ENCODE data around the gene SASS6. TPM values are rescaled to one million over a fixed set of nuclear protein-coding genes. Genes with fewer than 3 reads are reported as not detected.

The SASS6 gene
- total and polyA plus RNA-seq, 9 of the 15 experiments (the other 6 are each of a cell fraction or from before 2014, with no cell fraction given): 11.6 to 34.1 (median 18.0) TPM

DNA sequence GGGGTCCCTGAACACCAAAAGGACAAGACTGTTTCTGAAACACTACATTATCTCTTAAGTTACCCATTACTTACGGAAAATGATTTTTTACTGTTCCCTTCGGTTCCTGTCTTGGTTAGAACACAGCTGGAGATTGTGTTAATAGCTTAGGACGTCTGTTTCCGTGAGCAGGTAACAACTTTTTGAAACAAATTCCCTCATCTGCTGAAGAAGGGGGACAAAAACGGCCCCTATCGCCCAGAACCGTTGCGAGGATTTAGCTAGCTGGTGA lies 95.1 kb downstream of the SASS6 start:
- intact Hi-C loops (cut with micrococcal nuclease) (loop anchor here (5.0 kb wide), 1 partner anchor 305 kb away; no protein-coding TSS in a partner anchor), in situ Hi-C loops (cut with MboI) (loop anchor here (5.0 kb wide), 1 partner anchor 225 kb away; no protein-coding TSS in a partner anchor)
- Histone ChIP-seq H2AFZ (ENCODE audit: low read depth, low read length) (peak overlapping the region; percentile 88), H4K20me1 (replicated peaks; ENCODE audit: control insufficient read depth, insufficient read depth, low read length) (0 out of 2 replicates have a peak, but pooled peaks cover under 1% of the 10 kb centered on the region), H3K9me3 (replicated peaks; ENCODE audit: control insufficient read depth, insufficient read depth, low read depth, low read length) (0 out of 2 replicates have a peak, but pooled peaks cover 4% of the 10 kb centered on the region), H3K4me2 (ENCODE audit: insufficient read depth, low read length) (peak overlapping the region; percentile 95), H3K27me3 (ENCODE audit: control insufficient read depth in 2 of 2, insufficient read depth in 2 of 2, low read length in 2 of 2) (no peaks in the 10 kb centered on the region), H3K9me1 (ENCODE audit: control insufficient read depth, insufficient read depth, low read length) (no peaks in the 10 kb centered on the region), H3K27ac (ENCODE audit: extremely low read depth, low read depth, low read length) (peak overlapping the region; percentile 98), H3K36me3 (ENCODE audit: control insufficient read depth, insufficient read depth, low read length) (peaks cover 18% of the 10 kb centered on the region), H3K4me3 (peak overlapping the region; percentile 80), H3K4me1 (replicated peaks in 1 of 2; ENCODE audit: control insufficient read depth in 2 of 2, insufficient read depth in 2 of 2, low read length in 2 of 2) (peaks cover 4 to 11% of the 10 kb centered on the region in 2 experiments; a peak in 4 of 5 replicates), H3K9ac (ENCODE audit: insufficient read depth in 1 of 2, low read depth in 2 of 2, low read length in 2 of 2) (peak overlapping the region; percentile 94 to 99), H3K79me2 (ENCODE audit: control insufficient read depth, insufficient read depth, low read length) (peaks cover 79% of the 10 kb centered on the region)
- BruUV-seq (replicated peaks): no TSS peak
- no peak for DNase-seq (ENCODE audit: extremely low read depth in 1 of 4, low spot score in 3 of 4)
- CTCF ChIA-PET (ENCODE audit: low intra/inter-chr PET ratio): no interaction called here
- no peak for ATAC-seq
- whole genome bisulfite sequencing (ENCODE audit: insufficient coverage, low coverage, missing lambda C conversion rate): 0% methylated on average over 8 of the region's 8 CpGs
- POLR2A ChIA-PET: interaction anchor here (0.6 to 1.4 kb wide), 11 partner anchors 7 to 380 kb away, joined by 3 to 6 read pairs (median 3); partner anchors contain the start of genes DBT and SLC35A3
- FAIRE-seq: peak; percentile 57
- TF ChIP-seq, protein P1, sequence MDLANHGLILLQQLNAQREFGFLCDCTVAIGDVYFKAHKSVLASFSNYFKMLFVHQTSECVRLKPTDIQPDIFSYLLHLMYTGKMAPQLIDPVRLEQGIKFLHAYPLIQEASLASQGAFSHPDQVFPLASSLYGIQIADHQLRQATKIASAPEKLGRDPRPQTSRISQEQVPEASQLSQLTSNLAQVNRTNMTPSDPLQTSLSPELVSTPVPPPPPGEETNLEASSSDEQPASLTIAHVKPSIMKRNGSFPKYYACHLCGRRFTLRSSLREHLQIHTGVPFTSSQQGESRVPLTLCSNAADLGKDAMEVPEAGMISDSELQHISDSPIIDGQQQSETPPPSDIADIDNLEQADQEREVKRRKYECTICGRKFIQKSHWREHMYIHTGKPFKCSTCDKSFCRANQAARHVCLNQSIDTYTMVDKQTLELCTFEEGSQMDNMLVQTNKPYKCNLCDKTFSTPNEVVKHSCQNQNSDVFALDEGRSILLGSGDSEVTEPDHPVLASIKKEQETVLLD (IDR thresholded peaks at IDR 0.05): peak; percentile 84; the same call in 1 of the 2 replicates
- TF ChIP-seq SMARCE1 (IDR thresholded peaks at IDR 0.05) (peak; percentile 34; the same call in 1 of the 2 replicates), FOXM1 (IDR thresholded peaks at IDR 0.05; ENCODE audit: low read depth) (0 out of 2 replicates have a peak, but pooled peaks have one; percentile 33), FOXM1 (CRISPR knock-in tag; IDR thresholded peaks at IDR 0.05; ENCODE audit: low read depth) (no peak), SNIP1 (IDR thresholded peaks at IDR 0.05; ENCODE audit: low read depth) (no peak), MCM3 (IDR thresholded peaks at IDR 0.05) (no peak), YY1 (IDR thresholded peaks at IDR 0.05; ENCODE audit: borderline replicate concordance in 1 of 3, control insufficient read depth in 1 of 3, extremely low read depth in 1 of 3, insufficient read depth in 3 of 3, insufficient read length in 1 of 3, insufficient replicate concordance in 2 of 3, low read depth in 1 of 3, low read length in 2 of 3) (no peak), DPF2 (IDR thresholded peaks at IDR 0.05) (0 out of 2 replicates have a peak, but pooled peaks have one; percentile 44), ZNF766 (CRISPR knock-in tag; conservative IDR thresholded peaks at IDR 0.05) (peak; percentile 44; the same call in 1 of the 2 replicates), NR2C2 (CRISPR knock-in tag; IDR thresholded peaks at IDR 0.05) (no peak), NR2C2 (tag; IDR thresholded peaks at IDR 0.05) (no peak), KLF1 (tag; IDR thresholded peaks at IDR 0.05) (no peak)
- TF ChIP-seq, protein P2, sequence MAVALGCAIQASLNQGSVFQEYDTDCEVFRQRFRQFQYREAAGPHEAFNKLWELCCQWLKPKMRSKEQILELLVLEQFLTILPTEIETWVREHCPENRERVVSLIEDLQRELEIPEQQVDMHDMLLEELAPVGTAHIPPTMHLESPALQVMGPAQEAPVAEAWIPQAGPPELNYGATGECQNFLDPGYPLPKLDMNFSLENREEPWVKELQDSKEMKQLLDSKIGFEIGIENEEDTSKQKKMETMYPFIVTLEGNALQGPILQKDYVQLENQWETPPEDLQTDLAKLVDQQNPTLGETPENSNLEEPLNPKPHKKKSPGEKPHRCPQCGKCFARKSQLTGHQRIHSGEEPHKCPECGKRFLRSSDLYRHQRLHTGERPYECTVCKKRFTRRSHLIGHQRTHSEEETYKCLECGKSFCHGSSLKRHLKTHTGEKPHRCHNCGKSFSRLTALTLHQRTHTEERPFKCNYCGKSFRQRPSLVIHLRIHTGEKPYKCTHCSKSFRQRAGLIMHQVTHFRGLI (CRISPR knock-in tag; IDR thresholded peaks at IDR 0.05): no peak
- TF ChIP-seq, protein P3, sequence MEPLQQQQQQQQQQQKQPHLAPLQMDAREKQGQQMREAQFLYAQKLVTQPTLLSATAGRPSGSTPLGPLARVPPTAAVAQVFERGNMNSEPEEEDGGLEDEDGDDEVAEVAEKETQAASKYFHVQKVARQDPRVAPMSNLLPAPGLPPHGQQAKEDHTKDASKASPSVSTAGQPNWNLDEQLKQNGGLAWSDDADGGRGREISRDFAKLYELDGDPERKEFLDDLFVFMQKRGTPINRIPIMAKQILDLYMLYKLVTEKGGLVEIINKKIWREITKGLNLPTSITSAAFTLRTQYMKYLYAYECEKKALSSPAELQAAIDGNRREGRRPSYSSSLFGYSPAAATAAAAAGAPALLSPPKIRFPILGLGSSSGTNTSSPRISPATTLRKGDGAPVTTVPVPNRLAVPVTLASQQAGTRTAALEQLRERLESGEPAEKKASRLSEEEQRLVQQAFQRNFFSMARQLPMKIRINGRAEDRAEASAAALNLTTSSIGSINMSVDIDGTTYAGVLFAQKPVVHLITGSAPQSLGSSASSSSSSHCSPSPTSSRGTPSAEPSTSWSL (CRISPR knock-in tag; IDR thresholded peaks at IDR 0.05; ENCODE audit: borderline replicate concordance): no peak
- TF ChIP-seq, protein P4, sequence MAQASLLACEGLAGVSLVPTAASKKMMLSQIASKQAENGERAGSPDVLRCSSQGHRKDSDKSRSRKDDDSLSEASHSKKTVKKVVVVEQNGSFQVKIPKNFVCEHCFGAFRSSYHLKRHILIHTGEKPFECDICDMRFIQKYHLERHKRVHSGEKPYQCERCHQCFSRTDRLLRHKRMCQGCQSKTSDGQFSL (CRISPR knock-in tag; IDR thresholded peaks at IDR 0.05): no peak
- TF ChIP-seq, protein P4 (tag; IDR thresholded peaks at IDR 0.05): no peak

Measured in K562 (cell line).